Right forelimb (tissue), 1 donor: Measurements from ENCODE around the gene PGAM2.
A peak's percentile ranks its signal among the peaks of the same experiment; 100 is the strongest.

Source experiments
- DNase-seq: peaks from one replicate; pipeline ENCODE4 v3.0.0-alpha.2; 2018

PGAM2 gene

DNA sequence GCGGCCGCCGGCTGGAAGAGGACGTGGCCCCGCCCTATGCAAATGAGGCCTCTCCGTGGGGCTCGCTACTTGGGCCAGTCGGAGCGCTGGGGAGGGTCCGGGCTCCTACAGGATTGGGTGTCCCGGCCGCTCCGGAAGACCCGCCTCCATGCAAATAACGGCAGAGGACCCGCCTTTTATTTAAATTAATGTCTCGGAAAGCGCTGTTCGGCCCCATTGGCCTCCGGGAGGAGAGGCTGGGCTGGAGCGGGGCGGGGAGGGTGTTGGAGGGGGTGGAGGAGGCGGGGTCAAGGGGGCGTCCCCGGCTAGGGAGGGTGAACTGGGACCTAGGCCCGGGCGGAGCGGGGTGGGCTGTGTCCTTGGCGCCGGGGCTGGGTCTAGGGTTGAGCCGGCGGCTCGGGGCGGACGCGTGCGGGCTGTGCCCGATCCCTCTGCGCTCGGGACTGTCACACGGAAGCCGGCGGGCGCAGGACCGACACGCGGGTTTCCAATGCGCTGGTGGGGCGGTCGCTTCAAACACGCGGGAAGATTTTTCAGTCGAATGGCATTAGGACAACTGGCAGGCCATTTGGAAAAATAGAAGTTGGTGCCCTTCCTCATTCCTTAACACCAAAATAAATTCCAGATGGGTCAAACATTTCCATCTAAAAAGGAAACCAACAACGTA, 17.3 kb upstream of the PGAM2 start:
- peak; percentile 98 for DNase-seq

DNA sequence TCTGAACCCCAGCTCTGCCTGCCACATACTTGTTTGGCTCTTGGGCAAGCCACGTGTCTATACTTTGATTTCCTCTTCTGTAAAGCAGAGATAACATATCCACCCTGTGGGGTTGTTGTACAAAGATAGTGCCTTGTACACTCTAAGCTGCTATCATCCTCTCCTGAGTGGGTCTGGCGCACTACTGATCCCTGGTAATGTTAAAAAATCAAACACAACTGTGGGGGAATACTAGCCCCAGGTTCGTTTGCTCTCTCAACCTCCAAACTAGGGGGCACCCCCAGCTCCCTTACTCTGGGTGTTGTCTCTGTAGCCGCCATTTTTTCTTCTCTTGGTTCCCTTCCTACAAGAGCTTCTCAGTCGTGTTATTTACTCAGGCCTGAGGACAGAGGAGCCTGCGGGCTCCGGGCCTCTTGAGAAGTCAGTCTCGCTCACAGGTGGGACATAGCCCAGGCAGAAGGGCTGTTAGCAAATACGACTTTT, 15.9 kb upstream of the PGAM2 start:
- DNase-seq: no peak

DNA sequence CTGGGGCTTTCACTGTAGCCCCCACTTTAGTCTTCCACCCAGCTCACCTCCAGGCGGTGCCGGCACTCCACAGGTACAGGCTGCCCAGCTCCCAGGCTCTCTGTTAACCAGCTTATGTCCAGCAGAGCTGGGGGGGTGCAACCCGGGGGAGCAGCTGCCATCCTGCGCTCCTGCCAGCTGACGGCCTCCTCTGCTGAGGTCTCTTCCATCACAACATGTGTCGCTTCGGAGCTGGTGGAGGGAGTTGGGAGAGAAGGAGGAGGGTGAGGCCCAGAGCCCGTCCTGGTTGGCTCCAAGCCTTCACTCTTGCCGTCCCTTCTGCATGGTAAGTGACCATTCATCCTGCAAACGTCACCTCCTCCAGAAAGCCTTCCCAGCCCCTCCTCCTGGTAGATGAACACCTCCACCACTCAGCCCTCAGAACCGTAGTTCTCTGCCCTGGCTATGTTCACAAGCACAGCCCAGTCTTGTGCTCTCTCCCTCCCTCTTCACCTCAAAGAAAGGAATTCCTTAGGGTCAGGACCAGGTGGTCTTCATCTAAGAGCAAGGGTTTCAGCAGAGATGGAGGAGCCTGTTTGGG, 15.4 kb upstream of the PGAM2 start:
- DNase-seq: no peak

- DNase-seq: no peak
These were observed 14.8 kb upstream of the PGAM2 start for GRCh38 chr7:44080118-44080517.

- DNase-seq: no peak
These were observed 14.1 kb upstream of the PGAM2 start for GRCh38 chr7:44079331-44080021.

- DNase-seq: peak; percentile 27
These were observed 13.2 kb upstream of the PGAM2 start for GRCh38 chr7:44078521-44078920.

DNA sequence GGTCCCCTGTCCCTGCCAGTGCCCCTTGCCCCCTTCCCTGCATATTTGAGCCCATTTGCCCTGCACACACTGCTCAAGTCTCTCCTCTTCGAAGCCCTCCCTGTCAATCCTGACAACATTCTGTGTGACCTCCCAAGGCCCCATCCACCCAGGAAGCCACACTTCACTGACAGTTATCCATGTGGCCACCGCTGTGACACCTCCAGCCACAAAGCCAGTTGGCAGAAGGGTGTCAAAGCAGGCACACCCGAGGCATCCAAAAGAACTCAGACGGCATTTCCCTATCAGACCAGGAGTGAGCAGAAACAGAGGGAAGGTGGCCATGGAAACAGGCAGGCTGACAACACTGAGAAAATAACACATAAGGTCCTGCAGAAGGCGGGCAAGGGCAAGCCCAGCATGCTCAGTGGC, 12.3 kb upstream of the PGAM2 start:
- peak; percentile 25 for DNase-seq

DNA sequence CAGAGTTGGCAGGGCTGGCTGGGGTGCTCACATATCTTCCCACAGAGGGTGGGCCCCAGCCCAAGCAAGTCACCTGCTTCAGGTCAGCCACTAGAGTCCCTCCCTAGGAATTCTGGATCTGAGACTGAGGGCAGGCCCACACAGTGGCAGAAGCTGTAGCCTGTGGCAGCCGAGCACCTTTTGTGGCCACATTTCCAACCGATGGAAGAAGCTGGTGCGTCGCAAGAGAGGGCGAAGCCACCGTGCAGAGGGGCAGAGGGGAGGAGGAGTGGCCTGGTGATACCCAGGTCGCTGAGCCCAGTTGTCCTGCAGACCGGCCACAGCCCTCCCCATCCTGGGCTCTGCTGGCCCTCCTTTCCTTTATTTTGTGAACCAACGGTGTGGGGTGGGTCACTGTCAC, 11.7 kb upstream of the PGAM2 start:
- peak; percentile 29 for DNase-seq

GRCh38 chr7:44076101-44076895, 10.9 kb upstream of the PGAM2 start:
- peak; percentile 31 for DNase-seq

- DNase-seq: peak; percentile 24
These were observed 10.1 kb upstream of the PGAM2 start for GRCh38 chr7:44075296-44076075.

- DNase-seq: no peak
These were observed 9.0 kb upstream of the PGAM2 start for GRCh38 chr7:44074349-44074695.

DNA sequence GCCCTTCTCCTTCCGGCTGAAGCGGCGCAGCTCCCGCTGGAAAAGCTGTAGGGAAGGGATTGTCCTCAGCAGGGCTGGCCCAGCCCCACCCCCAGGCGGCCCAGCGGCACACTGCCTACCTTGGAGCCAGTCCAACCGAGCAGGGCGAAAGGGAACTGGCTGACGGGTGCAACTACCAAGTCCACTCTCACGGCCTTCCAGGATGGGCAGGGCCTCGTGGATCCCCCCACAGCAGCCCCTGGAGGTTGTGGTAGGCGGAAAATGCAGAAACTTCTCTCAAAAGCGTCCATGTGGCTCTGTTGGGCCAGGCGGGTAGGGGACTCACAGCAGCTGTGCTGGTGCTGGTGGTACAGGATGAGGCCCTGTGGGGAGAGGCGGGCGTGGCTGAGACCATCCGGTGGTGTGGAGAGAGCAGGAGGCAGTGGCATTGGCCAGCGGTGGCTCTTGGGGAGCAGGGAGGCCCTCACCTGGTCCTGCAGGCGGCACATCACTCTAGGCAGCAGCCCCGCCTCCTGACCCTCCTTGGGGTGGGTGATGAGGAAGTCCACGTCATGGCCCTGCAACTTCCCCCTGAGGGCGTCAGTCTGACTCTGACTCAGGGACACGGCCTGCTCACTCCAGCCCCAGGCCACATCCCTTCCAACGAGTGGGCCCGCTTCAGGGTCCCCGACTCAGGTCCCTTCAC, 8.4 kb upstream of the PGAM2 start:
- no peak for DNase-seq

DNA sequence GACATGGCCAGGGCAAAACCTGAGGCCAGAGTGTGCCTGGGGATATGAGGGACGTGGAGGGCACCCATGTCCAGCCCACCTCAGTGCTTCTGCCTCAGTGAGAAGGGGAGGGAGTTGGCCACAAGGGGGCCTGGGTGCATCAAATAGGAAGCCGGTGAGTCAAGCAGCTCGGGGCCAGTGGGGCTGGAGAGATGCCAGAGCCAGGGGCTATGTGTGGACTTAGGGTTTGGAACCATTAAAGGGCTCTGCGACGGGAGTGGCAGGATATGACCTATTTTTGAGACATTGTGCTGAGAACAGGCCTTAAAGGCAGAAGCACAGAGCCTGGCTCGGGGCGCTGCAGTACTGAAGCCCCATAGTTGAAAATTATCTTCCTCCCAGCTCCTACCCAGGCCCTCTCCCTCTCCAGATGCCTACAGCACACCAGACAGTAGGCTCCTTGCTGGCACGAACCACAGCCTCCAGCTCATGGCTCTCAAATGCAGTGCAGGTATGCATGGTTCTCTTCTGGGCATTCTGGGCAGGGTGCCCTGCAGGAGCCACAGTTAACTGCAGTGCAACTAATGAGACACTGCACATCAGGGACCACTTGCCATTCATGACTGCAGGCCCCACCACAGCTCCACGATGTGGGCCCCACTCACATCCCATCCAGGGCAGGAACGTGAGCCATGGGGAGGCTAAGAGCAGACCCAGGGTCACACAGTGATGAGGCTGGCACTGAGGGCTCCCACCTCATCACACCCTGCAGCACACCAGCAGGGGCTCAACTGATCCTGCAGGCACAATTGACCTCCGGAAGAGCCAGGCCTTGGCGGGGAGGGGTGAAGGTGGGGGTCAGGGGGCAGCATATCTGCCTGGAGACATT, 7.2 kb upstream of the PGAM2 start:
- peak; percentile 69 for DNase-seq

- no peak for DNase-seq
These were observed 6.5 kb upstream of the PGAM2 start for GRCh38 chr7:44071726-44072363.

- DNase-seq: no peak
These were observed 2.7 kb upstream of the PGAM2 start for GRCh38 chr7:44068054-44068453.

GRCh38 chr7:44067064-44067951, 1.9 kb upstream of the PGAM2 start:
- peak; percentile 43 for DNase-seq

DNA sequence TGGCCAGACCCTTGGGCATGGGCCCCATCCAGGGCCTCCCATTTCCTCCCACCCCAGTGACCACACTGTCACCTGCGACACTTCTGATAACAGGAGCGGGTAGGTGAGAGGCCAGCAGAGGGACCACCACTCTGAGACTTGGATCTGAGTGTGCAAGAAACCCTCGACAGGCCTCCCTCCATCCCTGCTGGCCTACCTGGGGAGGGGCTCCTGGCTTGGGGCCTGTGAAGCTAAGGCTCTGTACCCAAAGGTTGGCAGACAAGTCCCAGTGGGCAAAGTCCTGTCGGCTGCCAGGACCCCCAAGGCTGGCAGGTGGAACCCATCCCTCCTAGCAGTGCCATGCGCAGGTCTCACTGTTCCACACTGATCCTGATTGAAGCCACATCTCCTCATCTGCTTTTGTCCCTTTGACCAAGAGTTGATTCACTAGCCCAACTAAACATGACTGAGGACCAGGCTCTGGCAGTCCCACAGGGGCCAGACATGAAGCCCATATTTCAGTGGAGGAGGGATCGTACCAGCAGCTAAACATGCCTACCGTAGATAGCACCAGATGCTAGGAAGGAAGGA, 1.2 kb upstream of the PGAM2 start:
- peak; percentile 46 for DNase-seq

GRCh38 chr7:44066111-44066460, 719 bp upstream of the PGAM2 start:
- peak; percentile 57 for DNase-seq

GRCh38 chr7:44064791-44065430, 456 bp downstream of the PGAM2 start:
- no peak for DNase-seq
